Right hindlimb (tissue), 1 donor: ENCODE measurements around the gene CENPT.
"Not testable (repeated sequence)": the region's sequence is repeated elsewhere in the genome, so short reads cannot be mapped to it uniquely, and the experiment has no call there.

ENCODE experiments used
- DNase-seq: peaks from one replicate; pipeline ENCODE4 v3.0.0-alpha.2; 2018

CENPT gene

DNA sequence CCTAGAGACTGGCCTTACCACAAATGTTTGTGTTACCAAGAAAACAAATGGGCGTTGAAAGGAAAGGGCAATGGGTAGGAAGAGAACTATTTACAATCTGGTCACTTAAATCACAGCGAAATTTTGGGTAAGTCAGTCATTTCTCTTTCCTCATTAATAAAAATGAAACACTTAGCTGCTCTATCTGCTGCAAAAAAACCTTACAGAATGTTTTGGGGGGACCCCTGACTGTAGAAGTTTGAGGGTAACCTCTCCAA is 1.5 kb downstream of the CENPT start:
- DNase-seq = no peak

DNA sequence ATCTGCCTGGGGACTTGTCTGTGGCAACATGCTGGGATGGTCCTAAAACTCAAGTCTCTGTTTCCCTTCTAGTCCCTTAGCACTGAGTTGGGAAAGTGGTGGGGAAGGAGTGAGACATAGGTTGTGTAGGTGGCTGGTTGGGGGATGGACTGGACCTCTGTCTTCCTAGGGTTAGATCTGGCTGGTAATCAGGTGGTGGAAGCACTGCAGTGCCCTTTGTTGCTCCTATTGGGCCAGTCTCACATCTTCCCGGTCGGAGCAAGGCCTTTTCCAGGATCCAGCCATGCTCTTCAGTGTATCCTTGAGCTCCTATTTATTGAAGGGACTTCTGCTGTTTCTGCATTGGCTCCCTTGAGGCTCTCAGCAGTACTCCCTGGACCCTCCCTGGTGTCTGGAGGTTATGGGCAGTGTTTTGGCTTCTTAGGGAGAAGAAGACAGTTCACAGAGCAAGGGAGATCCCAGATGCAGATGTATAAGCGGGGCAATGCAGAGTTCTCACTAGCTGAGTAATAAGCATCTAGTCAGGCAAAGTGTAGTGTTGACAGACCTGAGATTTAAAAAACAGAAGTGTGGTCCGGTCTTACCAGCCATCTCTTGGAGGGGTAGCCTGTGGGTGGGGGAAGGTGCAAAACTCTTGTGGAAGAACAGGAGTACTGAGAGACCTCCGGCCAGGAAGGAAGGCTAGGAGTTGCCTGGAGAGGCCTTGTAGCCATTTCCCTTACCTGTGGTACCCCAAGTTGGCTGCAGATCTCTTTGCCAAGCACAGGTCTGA is 2.0 kb downstream of the CENPT start:
- DNase-seq = no peak

DNA sequence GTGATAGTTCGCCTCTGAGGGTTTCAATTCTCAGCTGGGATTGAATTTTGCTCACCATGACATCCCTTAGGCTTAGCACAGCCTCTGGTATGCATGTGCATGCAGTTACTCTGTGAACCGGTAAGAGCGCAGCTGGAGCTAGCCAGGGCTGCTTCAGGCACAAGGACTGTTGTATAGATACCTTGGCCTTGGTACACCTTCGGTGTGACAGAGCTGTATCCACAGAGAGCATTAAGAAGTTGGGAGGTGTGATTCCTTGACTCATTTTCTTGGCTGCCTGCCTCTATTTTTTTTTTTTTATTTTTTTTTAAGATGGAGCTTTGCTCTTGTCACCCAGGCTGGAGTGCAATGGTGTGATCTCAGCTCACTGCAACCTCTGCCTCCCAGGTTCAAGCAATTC is 3.0 kb downstream of the CENPT start:
- no peak for DNase-seq

DNA sequence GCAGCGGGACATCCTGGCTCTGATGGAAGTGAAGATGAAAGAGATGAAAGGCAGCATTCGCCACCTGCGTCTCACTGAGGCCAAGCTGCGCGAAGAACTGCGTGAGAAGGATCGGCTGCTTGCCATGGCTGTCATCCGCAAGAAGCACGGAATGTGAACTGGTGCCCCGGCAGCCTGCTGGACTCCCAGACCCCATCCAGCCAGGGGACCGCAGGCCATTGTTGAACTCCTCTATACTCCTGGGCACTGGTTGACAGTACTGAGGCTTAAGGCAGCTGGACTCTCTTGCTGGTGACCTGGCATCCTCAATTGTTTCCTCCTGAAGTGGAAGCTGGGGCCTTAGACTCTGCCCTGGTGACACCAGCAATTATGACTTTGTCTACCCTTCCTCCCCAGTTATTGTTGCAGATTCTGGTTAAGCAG is 4.1 kb downstream of the CENPT start:
- no peak for DNase-seq

DNA sequence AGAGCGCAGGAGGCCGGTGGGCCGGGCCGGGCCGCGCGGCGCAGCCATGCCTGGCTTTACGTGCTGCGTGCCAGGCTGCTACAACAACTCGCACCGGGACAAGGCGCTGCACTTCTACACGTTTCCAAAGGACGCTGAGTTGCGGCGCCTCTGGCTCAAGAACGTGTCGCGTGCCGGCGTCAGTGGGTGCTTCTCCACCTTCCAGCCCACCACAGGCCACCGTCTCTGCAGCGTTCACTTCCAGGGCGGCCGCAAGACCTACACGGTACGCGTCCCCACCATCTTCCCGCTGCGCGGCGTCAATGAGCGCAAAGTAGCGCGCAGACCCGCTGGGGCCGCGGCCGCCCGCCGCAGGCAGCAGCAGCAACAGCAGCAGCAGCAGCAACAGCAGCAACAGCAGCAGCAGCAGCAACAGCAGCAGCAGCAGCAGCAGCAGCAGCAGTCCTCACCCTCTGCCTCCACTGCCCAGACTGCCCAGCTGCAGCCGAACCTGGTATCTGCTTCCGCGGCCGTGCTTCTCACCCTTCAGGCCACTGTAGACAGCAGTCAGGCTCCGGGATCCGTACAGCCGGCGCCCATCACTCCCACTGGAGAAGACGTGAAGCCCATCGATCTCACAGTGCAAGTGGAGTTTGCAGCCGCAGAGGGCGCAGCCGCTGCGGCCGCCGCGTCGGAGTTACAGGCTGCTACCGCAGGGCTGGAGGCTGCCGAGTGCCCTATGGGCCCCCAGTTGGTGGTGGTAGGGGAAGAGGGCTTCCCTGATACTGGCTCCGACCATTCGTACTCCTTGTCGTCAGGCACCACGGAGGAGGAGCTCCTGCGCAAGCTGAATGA is 4.8 kb downstream of the CENPT start:
- DNase-seq = peak; percentile 64

DNA sequence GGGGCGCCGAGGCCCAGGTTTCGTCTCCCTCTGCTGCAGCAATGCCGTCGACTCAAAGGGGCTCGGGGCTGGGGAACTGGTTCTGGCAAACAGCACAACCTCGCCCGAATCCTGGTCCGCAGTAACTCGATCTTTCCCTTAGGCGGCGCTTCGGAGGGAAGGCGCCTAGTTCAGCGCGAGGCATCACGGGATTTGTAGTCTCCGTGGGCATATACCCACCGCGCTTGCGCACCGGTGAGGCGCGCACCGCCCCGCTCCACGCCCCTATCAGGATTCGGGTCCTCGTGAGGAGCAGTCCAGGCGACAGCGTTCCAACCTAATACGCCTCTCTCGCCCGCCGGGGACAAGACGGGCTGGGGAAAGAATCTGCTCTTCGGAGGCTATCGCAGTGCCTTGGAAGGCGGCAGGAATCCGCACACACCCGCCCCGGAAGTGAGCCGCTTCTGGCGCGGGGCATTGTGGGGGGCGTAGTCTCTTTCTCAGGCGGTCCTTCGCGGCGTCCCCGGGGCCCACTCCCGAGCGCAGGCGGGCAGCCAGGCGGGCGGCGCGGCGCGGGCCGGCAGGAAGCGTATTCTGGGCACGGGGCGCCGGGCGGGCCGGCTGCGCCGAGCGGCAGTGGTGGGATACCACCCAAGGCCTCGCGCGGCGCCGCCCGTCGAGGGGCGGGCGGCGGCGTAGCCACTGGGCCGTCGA is 5.5 kb downstream of the CENPT start, which contains the start of gene THAP11:
TSS of gene THAP11 (plus strand) at position 505 of the 693 bp plus-strand sequence. CDS start 235 bp downstream, outside the sequence.
- DNase-seq = peak; percentile 97

DNA sequence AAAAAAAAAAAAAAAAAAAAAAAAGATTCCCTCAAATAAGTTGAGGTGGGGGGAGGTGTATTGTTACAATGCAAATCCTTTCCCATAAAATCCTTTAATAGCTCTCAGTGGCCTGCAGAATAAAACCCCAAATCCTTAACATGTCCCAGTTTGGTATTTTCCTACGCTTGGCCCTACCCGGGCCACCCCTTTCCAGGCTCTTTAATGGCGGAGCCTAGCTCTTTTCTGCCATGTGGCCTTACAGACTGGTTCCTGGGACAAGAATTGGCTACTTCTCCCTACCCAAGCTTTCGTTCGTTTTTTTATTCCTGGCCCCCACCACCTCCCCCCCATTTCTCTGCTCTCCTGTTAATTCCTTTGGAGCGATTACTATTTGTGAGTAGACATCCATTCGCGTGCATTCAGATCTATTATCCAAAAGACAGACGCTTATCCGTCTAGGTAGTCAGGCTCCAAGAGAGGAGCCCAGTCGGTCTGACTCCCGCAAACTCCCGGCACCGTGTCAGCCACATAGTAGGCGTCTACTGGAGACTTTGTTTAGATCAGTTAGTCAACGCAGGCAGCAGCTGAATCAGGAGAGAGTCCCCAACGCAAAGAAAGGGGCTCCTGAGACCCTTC is 6.2 kb downstream of the CENPT start:
- no peak for DNase-seq

DNA sequence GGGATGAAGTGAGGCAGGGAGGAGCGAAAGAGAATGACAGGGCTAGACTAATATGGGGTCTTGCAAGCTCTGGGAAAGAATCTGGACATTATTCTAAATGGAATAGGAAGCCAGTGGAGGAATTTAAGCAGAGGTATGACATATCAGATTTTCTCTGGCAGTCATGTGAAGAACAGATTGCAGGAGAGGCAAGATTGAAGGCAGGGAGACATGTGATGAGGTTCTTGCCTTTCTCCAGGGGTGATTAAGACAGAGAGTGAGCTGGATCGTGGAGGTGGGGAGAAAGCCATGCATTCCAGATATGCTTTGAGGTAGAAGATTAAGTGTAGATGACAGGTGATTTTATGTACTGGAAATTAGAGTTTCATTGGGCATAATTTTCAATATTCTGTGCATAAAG is 9.7 kb downstream of the CENPT start:
- no peak for DNase-seq

DNA sequence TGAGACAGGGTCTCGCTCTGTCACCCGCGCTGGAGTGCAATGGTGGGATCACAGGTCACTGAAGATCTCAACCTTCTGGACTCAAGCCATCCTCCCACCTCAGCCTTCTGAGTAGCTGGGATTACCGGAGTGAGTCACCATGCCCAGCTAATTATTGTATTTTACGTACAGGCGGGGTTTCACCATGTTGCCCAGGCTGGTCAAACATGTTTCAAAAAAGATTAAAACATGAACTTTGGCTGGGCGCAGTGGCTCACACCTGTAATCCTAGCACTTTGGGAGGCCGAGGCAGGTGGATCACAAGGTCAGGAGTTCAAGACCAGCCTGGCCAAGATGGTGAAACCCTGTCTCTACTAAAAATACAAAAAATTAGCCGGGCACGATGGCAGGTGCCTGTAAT is 10.3 kb downstream of the CENPT start:
- DNase-seq = not testable (repeated sequence)

DNA sequence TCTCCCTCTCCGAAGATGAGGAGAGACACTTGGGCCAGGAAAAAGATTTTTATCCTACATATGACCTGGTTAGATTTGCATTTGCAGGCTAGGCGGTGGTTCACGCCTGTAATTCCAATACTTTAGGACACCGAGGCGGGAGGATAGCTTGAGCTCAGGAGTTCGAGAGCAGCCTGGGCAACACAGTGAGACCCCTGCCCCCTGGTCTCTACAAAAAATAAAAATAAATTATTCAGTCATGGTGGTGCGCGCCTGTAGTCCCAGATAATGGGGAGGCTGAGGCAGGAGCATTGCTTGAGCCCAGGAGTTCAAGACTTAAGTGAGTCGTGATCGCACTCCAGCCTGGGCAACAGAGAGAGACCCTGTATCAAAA is 13.3 kb downstream of the CENPT start:
- no peak for DNase-seq

DNA sequence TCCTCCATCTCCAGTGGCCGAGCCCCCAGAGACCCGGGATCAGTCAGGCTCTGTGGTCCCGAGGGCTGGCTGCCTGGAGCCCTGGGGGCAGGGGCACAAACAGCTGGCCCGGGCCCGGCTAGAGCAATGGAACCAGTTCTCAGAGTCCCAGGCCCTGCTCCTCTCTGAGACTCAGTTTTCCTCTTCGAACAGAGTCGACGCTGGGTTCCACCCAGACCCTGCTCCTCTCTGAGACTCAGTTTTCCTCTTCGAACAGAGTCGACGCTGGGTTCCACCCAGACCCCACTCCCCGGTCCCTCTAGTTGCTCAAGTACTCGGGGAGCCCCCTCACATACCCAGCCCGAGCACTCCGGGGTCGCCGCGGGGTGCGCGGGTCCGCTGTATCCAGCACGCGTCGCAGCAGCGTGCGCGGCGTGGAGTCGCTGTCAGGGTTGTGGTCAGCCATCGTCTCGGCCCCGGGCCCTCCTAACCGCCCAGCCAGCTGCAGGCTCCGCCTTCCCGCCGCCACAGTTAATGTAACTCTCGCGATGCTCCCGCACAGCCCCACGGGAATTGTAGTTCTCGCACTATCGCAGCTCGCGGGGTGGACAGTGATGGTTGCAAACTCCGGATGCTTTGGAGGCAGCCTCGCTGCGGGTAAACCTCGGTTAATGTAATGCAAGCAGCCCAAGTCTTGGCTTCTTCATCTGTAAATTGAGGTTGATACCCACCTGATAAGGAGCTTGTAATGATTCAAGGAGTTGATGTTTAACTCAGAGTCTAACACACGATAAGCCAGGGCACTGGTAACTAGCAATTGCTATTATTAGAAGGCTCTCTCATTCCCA is 13.9 kb downstream of the CENPT start:
- peak; percentile 97 for DNase-seq

DNA sequence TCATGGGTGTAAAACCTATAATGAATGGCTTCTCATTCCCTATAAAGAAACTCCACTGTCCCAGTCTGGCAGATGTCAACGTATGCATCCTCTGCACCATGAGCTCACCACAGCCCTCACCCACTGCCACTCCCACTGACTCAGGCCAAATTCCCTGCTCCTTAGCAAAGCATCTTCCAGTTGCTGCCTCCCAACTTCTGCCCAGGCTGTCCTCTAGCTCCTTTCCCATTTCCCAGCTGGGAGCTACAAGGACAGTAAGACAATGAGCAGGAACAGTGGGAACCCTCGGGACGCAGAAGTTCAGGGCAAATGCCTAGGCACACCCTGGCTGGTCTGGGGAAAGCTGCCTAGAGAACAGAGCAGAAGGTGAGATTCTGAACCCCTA is 14.5 kb downstream of the CENPT start:
- peak; percentile 51 for DNase-seq

DNA sequence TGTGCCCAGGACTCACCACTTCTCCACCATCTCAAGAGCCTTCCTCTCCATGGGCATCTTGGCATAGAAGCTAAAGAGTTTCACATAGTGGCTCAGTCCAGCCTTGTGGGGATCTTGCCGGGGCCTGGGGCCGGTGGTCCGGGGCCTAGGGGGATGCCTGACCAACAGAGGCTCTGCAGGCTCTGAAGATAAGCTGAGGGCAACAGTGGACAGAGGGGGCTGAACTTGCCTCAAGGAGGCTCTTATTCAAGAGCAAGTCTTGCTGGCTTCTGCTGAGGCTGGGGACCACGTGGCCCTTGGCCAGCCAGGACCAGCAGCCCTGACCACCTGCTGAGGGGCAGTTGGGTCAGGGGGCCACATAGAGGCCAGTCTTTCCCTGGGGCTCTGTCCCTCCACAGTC is 18.8 kb downstream of the CENPT start:
- no peak for DNase-seq

DNA sequence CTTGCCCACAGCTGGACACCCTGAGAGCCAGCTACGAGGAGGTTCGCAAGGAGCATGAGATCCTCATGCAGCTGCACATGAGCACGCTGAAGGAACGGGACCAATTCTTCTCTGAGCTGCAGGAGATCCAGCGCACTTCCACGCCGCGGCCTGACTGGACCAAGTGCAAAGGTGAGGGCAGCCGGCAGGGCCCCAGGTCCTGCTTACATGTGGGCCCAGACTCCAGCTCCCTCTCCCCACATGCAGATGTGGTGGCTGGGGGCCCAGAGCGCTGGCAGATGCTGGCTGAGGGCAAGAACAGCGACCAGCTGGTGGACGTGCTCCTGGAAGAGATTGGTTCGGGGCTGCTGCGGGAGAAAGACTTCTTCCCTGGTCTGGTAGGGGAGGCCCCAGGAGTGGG is 21.6 kb downstream of the CENPT start:
- DNase-seq = no peak

DNA sequence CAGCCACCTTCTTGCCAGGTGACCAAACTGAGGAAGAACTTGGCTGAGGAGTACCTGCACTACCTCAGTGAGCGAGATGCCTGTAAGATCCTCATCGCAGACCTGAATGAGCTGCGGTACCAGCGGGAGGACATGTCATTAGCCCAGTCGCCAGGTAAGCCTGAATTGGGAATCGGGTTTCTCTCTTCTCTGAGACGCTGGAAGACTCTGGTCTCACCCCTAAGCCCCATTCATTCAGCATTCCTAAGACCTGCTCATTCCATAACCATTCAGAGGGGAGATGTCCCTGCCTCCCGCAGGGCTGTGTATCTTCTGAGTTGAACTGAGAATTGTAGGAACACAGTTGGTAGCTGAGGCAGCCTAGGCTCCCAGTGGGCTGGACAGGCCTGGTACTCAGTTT is 22.4 kb downstream of the CENPT start:
- DNase-seq = no peak

DNA sequence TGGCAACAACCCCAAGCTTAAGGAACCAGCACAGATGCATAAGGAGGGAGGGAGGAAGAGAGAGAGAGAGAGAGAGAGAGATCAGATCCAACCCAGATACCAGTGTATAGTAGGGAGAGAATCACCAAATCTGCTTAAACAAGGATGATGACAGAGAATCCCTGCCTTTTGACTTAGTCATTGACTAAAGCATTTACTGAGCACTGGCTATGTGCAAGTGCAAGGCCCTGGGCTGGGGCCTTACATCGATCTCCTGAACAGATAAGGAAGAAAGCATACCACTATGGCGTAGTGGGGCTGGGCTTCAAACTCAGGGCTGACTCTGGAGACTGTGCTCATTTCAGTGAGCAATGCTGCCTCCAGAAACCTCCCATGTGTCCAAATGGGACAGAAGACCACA is 25.0 kb downstream of the CENPT start:
- no peak for DNase-seq

DNA sequence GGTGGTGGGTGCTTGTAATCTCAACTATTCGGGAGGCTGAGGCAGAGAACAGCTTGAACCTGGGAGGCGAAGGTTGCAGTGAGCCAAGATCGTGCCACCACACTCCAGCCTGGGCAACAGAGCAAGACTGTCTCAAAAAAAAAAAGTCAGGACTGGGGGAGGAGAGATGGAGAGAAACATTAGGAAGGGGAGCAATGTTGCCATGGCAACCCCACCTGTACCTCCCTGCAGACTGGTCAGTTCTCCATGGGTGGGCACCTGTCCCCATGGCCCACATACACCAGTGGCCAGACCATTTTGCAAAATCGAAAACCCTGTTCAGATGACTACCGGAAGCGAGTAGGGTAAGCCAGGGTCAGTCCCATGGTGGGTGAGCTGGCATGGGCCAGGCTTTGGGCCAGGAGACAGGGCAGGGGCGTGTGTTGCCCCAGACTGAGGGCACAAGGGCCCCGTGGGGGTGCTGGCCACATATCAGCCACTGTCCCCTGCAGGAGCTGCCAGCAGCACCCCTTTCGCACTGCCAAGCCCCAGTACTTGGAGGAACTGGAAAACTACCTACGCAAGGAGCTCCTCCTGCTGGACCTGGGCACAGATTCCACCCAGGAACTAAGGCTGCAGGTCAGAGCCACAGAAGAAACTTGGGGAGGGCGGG is 26.8 kb downstream of the CENPT start:
- DNase-seq = no peak

DNA sequence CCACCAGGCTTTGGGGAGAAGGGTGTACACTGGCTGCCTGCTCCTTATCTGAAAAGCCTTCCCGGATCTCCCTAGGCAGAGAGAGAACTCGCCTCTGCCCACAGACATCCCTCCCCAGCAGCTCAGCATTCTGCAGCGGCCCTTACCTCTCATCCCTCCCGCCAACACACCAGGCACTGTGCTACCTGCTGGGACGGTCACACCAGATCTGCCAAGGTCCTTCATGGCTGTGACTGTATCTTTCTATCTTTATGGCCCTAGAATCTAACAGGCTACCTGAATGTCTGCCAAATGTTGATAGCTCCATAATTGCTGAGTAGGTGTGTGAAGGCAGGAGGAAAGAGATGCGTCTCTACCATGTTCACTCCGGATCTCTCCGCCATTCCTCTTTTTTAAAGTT is 32.9 kb downstream of the CENPT start:
- DNase-seq = no peak

DNA sequence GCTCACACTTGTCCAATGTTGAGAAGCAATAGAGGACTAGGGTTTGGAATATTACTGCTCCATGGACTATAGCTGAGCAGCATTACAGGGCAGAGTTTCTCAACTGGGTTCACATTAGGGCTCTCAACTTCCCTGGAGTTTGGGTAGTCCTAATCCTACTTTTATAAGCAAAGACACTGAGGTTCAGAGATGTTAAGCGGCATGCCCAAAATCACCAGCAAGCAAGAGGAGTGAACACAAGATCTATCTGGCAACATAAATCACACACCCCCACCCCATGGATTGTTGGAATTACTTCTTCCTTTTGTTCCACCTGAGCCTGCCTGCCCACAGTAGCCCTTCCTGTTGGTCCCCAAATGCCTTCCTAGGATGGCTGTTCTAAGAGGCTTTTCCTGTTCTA is 35.6 kb downstream of the CENPT start:
- DNase-seq = no peak

DNA sequence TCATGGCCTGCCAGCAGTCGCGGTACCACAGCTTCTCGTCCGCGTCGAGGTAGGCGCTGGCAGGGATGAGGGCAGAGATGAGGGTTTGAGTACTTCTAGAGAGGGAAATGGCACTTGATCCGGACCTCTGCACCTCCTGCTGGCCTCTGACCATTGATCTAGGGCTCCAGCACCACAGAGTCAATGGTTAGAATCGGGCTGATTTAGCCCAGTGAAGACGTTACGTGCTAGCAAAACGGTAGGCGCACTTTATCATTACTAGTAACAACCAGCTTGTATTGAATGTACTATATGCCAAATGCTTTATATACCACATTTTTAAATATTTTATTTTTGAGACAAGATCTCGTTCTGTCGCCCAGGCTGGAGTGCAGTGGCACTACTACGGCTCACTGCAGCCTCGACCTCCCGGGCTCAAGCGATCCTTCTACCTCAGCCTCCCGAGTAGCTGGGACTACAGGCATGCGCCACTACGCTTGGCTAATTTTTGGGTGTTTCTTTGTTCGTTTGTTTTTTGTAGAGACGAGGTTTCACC is 40.3 kb downstream of the CENPT start:
- DNase-seq = no peak

DNA sequence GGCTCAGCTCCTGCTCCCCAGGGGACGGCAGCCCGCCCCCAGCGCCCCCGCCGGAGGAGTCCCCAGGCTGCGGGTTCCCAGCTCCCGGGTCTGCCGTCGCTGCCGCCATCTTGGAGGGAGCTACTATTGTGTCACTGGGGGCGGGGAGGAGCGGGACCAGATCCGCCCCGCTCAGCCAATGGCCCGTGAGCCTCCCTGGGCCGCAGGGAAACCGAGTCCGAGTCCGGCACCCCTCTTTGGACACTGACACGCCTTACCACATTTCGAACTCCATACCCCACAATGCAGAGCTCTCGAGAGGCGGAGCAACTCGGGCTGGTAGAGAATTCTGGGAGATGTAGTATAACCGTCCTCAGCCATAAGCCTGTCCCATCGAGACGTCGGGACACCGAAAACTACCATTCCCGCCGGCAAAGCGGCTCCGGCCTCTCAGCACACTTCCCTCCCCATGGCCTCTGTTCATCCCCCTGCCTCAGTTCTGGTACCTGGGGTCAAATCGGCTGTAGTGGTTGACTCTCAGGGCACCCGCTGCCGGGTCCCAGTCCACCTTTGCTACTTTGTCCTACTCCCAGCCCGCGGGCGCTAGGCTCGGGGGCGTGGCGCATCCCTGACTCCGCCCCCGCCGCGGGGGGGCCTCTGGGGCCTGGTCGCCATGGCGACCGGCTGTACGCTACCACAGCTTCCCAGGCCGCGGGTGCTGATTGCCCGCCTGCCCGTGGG is 40.9 kb downstream of the CENPT start, which contains the start of the genes RANBP10 and TSNAXIP1:
TSS of gene RANBP10 (minus strand) at position 133 of the 720 bp plus-strand sequence. CDS start at position 109, 24 bp downstream.
TSS of gene TSNAXIP1 (plus strand) at position 462 of the 720 bp plus-strand sequence. CDS start 261 bp downstream, outside the sequence.
- peak; percentile 99 for DNase-seq
